CD4-positive, alpha-beta T cell (primary cell): ENCODE data around the gene FAM47B. TPM values are rescaled to one million over a fixed set of nuclear protein-coding genes. Genes with fewer than 3 reads are reported as not detected.

Experiments used
- ATAC-seq: fragments of 200-7000 bp; cut with Tn5 transposase; one replicate; pipeline ENCODE4 v1.10.0; 2022; ENCODE audit warnings: mild to moderate bottlenecking; ENCODE audit not compliant: poor library complexity
- CTCF ChIA-PET: fragments of 350-600 bp; sonication (Branson Sonifier 250); formaldehyde crosslinking; loops from one replicate; lab custom pipeline; 2021; ENCODE audit warnings: antibody characterized with exemption, inconsistent platforms; lab: Charles Lee
- POLR2A ChIA-PET: fragments of 350-600 bp; sonication (Branson Sonifier 250); formaldehyde crosslinking; loops from one replicate; lab custom pipeline; 2021; ENCODE audit warnings: antibody characterized with exemption, inconsistent platforms; lab: Charles Lee
- DNase-seq, 14 experiments: peaks; one replicate each; pipeline ENCODE4 v3.0.0-alpha.2; 2013 to 2020; ENCODE audit warnings: mixed read lengths in 2 of 14
- H3K27ac ChIP-seq, 2 donors: one replicate each; pipeline versions ENCODE4 v1.5.1 to v1.7.0; 2013; ENCODE audit warnings: low read length in 2 of 2, low read depth in 1 of 2, mild to moderate bottlenecking in 1 of 2
- H3K27me3 ChIP-seq, 2 experiments: 1 replicate in 1 of 2; 2 replicates in 1 of 2; pipeline versions ENCODE4 v1.6.1 to v1.7.0; 2013; ENCODE audit warnings: low read length in 2 of 2, control low read depth in 1 of 2, mild to moderate bottlenecking in 1 of 2, moderate library complexity in 1 of 2; ENCODE audit not compliant: insufficient read depth in 2 of 2, control insufficient read depth in 1 of 2
- H3K36me3 ChIP-seq: one replicate; pipeline ENCODE4 v1.6.1; 2013; ENCODE audit warnings: low read length, control low read depth; ENCODE audit not compliant: insufficient read depth
- H3K4me1 ChIP-seq: one replicate; pipeline ENCODE4 v1.6.1; 2013; ENCODE audit warnings: low read length, control low read depth; ENCODE audit not compliant: insufficient read depth
- H3K4me3 ChIP-seq: one replicate; pipeline ENCODE4 v1.5.1; 2013; ENCODE audit warnings: mild to moderate bottlenecking, low read length, moderate library complexity
- H3K9me3 ChIP-seq, 2 experiments: 1 replicate in 1 of 2; 2 replicates in 1 of 2; pipeline versions ENCODE4 v1.6.1 to v1.7.0; 2013; ENCODE audit warnings: low read length in 2 of 2, mild to moderate bottlenecking in 2 of 2, control low read depth in 1 of 2, moderate library complexity in 1 of 2; ENCODE audit not compliant: control insufficient read depth in 1 of 2, insufficient read depth in 1 of 2
- H3K27ac Mint-ChIP-seq: one replicate; pipeline ENCODE4 v1.8.0; 2020; ENCODE audit warnings: mixed read lengths
- H3K27me3 Mint-ChIP-seq: one replicate; pipeline ENCODE4 v1.8.0; 2021; ENCODE audit warnings: mixed read lengths
- H3K36me3 Mint-ChIP-seq: one replicate; pipeline ENCODE4 v1.8.0; 2021; ENCODE audit warnings: low read depth, mixed read lengths
- H3K4me1 Mint-ChIP-seq: one replicate; pipeline ENCODE4 v1.8.0; 2021; ENCODE audit warnings: low read depth, mixed read lengths
- H3K4me3 Mint-ChIP-seq: one replicate; pipeline ENCODE4 v1.8.0; 2020; ENCODE audit warnings: mild to moderate bottlenecking, mixed read lengths
- H3K9me3 Mint-ChIP-seq: one replicate; pipeline ENCODE4 v1.8.0; 2020; ENCODE audit warnings: mixed read lengths
- CTCF ChIP-seq: fragments of 200-600 bp; IDR thresholded peaks from one replicate; pipeline ENCODE4 v1.8.0; 2022; ENCODE audit warnings: antibody characterized with exemption, mild to moderate bottlenecking
- intact Hi-C, 2 experiments: fragments of 100-400 bp; cut with DNase I in 1 of 2; cut with micrococcal nuclease in 1 of 2; formaldehyde crosslinking; loops; one replicate each; pipeline versions ENCODE4 v1.15.1 to v1.9.0; 2023 to 2025; cut with DNase I, micrococcal nuclease
- polyA plus RNA-seq, 2 donors: library from polyadenylated mRNA; unstranded; fragments of 120-200 nt; gene quantifications; one replicate each; pipeline ENCODE4 v1.2.1, GENCODE V29; 2013
- total RNA-seq, 174 experiments: library from RNA in 2 of 174; stranded (reverse) in 2 of 174; gene quantifications; one replicate each; pipeline ENCODE4 v1.2.3 and lab custom pipeline; 2021 to 2026

Gene FAM47B
- total RNA-seq (not detected), total RNA-seq (lab: John Stamatoyannopoulos, UW) (0 reads per million in 172 experiments)
- polyA plus RNA-seq (2013, experiment 1 of 2) = not detected
- polyA plus RNA-seq (2013, experiment 2 of 2) = not detected

GRCh38 chrX:34942496-34942895 lies at the start of gene FAM47B:
TSS of gene FAM47B (plus strand) at chrX:34942796. CDS start at chrX:34942832, 36 bp downstream.
- ATAC-seq (no peak), DNase-seq (no peak)
- no peak for TF ChIP-seq CTCF
- H3K27me3 ChIP-seq = no peaks in the 10 kb centered on the region
- H3K4me3 Mint-ChIP-seq = no peak within 1 kb of the TSS
- H3K27me3 Mint-ChIP-seq = no peaks in the 10 kb centered on the region
- intact Hi-C loops = no loop called here
- H3K4me3 ChIP-seq = no peak within 1 kb of the TSS
- H3K4me1 Mint-ChIP-seq = no peaks in the 10 kb centered on the region
- no peaks in the 10 kb centered on the region for H3K4me1 ChIP-seq
- no peaks in the 10 kb centered on the region for H3K36me3 Mint-ChIP-seq
- CTCF ChIA-PET = no interaction called here
- POLR2A ChIA-PET = no interaction called here
- H3K36me3 ChIP-seq = no peaks in the 10 kb centered on the region
- no peak within 1 kb of the TSS for H3K27ac Mint-ChIP-seq
- peaks cover 0 to 20% of the 10 kb centered on the region in 2 experiments for H3K9me3 ChIP-seq
- H3K27ac ChIP-seq = no peak within 1 kb of the TSS
- H3K9me3 Mint-ChIP-seq = no peaks in the 10 kb centered on the region

GRCh38 chrX:34893741-34894140 lies 48.9 kb upstream of the FAM47B start:
- ATAC-seq (no peak), DNase-seq (no peak)
- Mint-ChIP-seq H3K4me3 (no peak overlapping the region), H3K4me1 (no peaks in the 10 kb centered on the region), H3K9me3 (no peaks in the 10 kb centered on the region), H3K27me3 (no peaks in the 10 kb centered on the region), H3K27ac (no peak overlapping the region), H3K36me3 (no peaks in the 10 kb centered on the region)
- CTCF ChIA-PET = no interaction called here
- TF ChIP-seq CTCF = no peak
- intact Hi-C loops = no loop called here
- Histone ChIP-seq H3K27me3 (no peaks in the 10 kb centered on the region), H3K36me3 (no peaks in the 10 kb centered on the region), H3K9me3 (no peaks in the 10 kb centered on the region), H3K4me3 (no peak overlapping the region), H3K4me1 (no peaks in the 10 kb centered on the region), H3K27ac (no peak overlapping the region)
- POLR2A ChIA-PET = no interaction called here

- intact Hi-C loops = no loop called here
- Mint-ChIP-seq H3K4me3 (no peak overlapping the region), H3K36me3 (no peaks in the 10 kb centered on the region), H3K27ac (no peak overlapping the region), H3K9me3 (peaks cover 2% of the 10 kb centered on the region), H3K4me1 (no peaks in the 10 kb centered on the region), H3K27me3 (no peaks in the 10 kb centered on the region)
- POLR2A ChIA-PET = no interaction called here
- no peak for TF ChIP-seq CTCF
- H3K27ac ChIP-seq = no peak overlapping the region
- no peak for ATAC-seq
- CTCF ChIA-PET = no interaction called here
- no peaks in the 10 kb centered on the region for H3K4me1 ChIP-seq
- H3K4me3 ChIP-seq = no peak overlapping the region
- H3K27me3 ChIP-seq = no peaks in the 10 kb centered on the region
- DNase-seq = no peak
- H3K9me3 ChIP-seq = no peaks in the 10 kb centered on the region
- H3K36me3 ChIP-seq = no peaks in the 10 kb centered on the region
Measured at GRCh38 chrX:34900691-34901090, 41.9 kb upstream of the FAM47B start.
